ENCODE results near the gene NMRAL1. TPM values are rescaled to one million over a fixed set of nuclear protein-coding genes. Genes with fewer than 3 reads are reported as not detected.

Gene NMRAL1
- total RNA-seq, 1 donor from 2014 or later, result 21.9 TPM

DNA sequence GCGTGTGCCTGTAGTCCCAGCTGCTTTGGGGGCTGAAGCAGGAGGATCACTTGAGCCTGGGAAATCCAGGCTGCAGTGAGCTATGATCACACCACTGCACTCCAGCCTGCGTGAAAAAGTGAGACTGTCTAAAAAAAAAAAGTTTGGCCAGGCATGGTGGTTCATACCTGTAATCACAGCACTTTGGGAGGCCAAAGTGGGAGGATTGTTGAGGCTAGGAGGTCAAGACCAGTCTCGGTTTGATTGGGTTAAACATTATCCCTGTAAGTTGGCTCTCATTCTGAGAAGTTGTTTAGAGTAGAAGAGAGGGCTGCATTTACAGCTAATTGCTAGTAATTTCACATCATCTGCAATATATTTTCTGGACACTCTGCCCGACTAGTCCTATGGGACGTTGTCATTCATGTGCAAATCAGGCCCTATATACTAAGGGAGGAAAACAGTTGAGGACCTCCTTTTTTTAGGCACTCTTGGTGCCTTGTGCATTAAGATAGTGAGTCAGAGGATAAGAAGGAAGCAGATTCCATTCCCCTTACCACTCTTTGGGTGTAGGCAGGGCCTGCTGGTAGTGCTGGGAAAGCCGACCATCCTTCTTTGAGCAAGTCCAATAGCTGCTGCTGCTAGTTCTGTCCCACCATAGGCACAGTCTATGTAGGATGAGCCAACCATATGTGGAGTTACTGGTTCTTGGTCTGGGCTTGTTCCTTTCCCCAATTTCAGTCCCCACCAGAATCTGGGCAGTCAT, 20.5 kb upstream of the NMRAL1 start:
- DNase-seq, result no peak
- peak overlapping the region; percentile 20 for H3K27ac ChIP-seq (replicated peaks)
- intact Hi-C loops (cut with micrococcal nuclease), result loop anchor here (10.0 kb wide), 1 partner anchor 60 kb away; the partner anchor contains the start of gene C16orf96

DNA sequence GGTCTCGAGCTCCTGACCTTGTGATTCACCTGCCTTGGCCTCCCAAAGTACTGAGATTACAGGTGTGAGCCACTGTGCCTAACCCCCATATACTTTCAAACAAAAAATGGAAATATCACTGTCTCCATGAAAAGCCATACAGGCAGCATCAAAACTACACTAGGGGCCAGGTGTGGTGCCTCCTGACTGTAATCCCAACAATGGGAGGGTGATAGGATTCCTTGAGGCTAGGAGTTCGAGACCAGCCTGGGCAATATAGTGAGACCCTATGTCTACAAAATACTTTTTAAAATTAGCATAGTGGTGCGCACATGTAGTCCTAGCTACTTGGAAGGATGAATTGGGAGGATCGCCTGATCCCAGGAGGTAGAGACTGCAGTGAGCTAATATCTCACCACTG, 17.5 kb upstream of the NMRAL1 start:
- DNase-seq, result no peak
- TF ChIP-seq, protein P1, sequence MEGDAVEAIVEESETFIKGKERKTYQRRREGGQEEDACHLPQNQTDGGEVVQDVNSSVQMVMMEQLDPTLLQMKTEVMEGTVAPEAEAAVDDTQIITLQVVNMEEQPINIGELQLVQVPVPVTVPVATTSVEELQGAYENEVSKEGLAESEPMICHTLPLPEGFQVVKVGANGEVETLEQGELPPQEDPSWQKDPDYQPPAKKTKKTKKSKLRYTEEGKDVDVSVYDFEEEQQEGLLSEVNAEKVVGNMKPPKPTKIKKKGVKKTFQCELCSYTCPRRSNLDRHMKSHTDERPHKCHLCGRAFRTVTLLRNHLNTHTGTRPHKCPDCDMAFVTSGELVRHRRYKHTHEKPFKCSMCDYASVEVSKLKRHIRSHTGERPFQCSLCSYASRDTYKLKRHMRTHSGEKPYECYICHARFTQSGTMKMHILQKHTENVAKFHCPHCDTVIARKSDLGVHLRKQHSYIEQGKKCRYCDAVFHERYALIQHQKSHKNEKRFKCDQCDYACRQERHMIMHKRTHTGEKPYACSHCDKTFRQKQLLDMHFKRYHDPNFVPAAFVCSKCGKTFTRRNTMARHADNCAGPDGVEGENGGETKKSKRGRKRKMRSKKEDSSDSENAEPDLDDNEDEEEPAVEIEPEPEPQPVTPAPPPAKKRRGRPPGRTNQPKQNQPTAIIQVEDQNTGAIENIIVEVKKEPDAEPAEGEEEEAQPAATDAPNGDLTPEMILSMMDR (IDR thresholded peaks at IDR 0.05; ENCODE audit: borderline replicate concordance), result no peak
- peaks cover 17% of the 10 kb centered on the region for H3K36me3 ChIP-seq
- no peaks in the 10 kb centered on the region for H3K27me3 ChIP-seq (ENCODE audit: low read depth)
- no peaks in the 10 kb centered on the region for H3K9me3 ChIP-seq (replicated peaks)
- no peak overlapping the region for H3K4me3 ChIP-seq
- peaks cover 47% of the 10 kb centered on the region for H3K4me1 ChIP-seq
- intact Hi-C loops (cut with micrococcal nuclease), result loop anchor here (10.0 kb wide), 1 partner anchor 63 kb away; the partner anchor contains the start of gene C16orf96
- no peak overlapping the region for H3K27ac ChIP-seq (replicated peaks)

More for the DNA sequence above, 20.5 kb upstream of the NMRAL1 start:
- Histone ChIP-seq H3K4me1 (peaks cover 51% of the 10 kb centered on the region), H3K9me3 (replicated peaks) (no peaks in the 10 kb centered on the region), H3K27me3 (ENCODE audit: low read depth) (no peaks in the 10 kb centered on the region), H3K36me3 (peaks cover 7% of the 10 kb centered on the region), H3K4me3 (no peak overlapping the region)
- TF ChIP-seq, protein P1 (IDR thresholded peaks at IDR 0.05; ENCODE audit: borderline replicate concordance), result no peak

DNA sequence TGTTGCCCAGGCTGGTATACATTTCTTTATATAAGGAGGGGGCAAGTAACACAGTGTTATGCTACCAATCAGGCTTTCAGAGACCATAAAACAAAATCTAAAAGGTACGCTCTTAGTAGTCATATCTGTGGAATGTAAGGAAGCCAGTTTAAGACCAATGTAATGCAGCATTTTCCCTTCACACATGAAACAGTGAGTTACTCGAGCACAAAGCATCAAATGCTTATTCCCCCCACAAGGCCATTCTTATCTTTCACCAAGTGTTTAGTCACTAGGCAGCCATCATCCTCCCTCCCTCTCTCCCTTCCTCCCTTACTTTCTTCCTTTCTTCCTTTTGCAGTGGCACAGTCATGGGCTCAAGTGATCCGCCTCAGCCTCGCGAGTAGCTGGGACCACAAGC, 14.6 kb upstream of the NMRAL1 start:
- intact Hi-C loops (cut with micrococcal nuclease), result no loop called here
- H3K36me3 ChIP-seq, result peaks cover 29% of the 10 kb centered on the region
- H3K27ac ChIP-seq (replicated peaks), result peak overlapping the region; percentile 91

DNA sequence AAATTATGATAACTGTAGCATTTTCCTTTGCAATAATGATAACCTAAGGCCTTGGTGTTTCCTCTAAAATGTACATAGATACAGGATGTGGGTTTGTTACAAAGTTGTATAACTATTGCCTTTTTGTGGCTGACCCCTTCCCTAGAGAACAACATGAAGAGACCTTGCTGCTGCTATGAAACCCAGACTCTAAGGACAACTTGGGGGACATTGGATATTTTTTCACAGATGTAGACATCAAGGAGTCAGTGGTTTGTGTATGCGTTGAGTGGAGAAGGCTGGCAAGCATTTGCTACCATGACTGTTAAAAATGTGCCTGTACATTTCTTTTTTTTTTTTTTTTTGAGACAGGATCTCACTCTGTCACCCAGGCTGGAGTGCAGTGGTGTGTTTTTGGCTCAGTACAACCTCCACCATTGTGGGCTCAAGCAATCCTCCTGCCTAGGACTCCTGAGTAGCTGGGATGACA, 14.1 kb upstream of the NMRAL1 start:
- no peak for DNase-seq
- Histone ChIP-seq H3K27me3 (ENCODE audit: low read depth) (no peaks in the 10 kb centered on the region), H3K9me3 (replicated peaks) (no peaks in the 10 kb centered on the region), H3K27ac (replicated peaks) (peak overlapping the region; percentile 91), H3K36me3 (peaks cover 34% of the 10 kb centered on the region), H3K4me3 (no peak overlapping the region), H3K4me1 (peaks cover 50% of the 10 kb centered on the region)
- intact Hi-C loops (cut with micrococcal nuclease), result no loop called here
- TF ChIP-seq, protein P1 (IDR thresholded peaks at IDR 0.05; ENCODE audit: borderline replicate concordance), result no peak

More for the DNA sequence above, 14.6 kb upstream of the NMRAL1 start:
- no peaks in the 10 kb centered on the region for H3K9me3 ChIP-seq (replicated peaks)
- TF ChIP-seq, protein P1 (IDR thresholded peaks at IDR 0.05; ENCODE audit: borderline replicate concordance), result no peak
- no peaks in the 10 kb centered on the region for H3K27me3 ChIP-seq (ENCODE audit: low read depth)
- H3K4me3 ChIP-seq, result no peak overlapping the region
- DNase-seq, result no peak
- peaks cover 50% of the 10 kb centered on the region for H3K4me1 ChIP-seq

DNA sequence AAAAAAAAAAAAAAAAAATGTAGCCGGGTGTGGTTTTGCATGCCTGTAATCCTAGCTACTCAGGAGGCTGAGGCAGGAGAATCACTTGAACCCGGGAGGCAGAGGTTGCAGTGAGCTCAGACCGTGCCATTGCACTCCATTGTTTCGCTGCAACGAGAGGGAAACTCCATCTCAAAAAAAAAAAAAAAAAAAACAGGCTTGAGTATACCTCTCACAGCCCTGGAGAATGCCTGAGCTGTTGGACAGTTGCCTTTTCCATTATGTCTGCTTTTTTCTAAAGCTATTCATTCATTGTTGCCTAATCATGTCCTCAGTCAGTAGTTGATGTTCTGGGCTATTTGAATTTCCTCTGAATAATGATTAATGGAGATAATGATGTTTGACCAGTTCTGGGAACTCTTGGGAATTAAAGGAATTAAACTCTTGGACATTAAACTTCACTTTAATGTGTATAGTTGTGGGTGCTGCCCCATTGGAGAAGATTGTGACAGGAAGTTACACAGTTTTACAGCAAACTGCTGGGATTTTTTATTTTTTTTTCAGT, 13.6 kb upstream of the NMRAL1 start:
- Histone ChIP-seq H3K4me3 (no peak overlapping the region), H3K27me3 (ENCODE audit: low read depth) (no peaks in the 10 kb centered on the region), H3K9me3 (replicated peaks) (no peaks in the 10 kb centered on the region), H3K36me3 (peaks cover 37% of the 10 kb centered on the region), H3K27ac (replicated peaks) (peak overlapping the region; percentile 91), H3K4me1 (peaks cover 50% of the 10 kb centered on the region)
- intact Hi-C loops (cut with micrococcal nuclease), result no loop called here
- TF ChIP-seq, protein P1 (IDR thresholded peaks at IDR 0.05; ENCODE audit: borderline replicate concordance), result no peak
- DNase-seq, result no peak

Data from left ventricle myocardium inferior (tissue), 1 donor.